GM18867 (cell line): ENCODE results near the gene CNIH3.
A peak's percentile ranks its signal among the peaks of the same experiment; 100 is the strongest.

Experiments
- ATAC-seq: cut with Tn5 transposase; IDR thresholded peaks from one replicate; pipeline ENCODE4 v1.9.1; 2021; ENCODE audit warnings: mild to moderate bottlenecking, moderate library complexity; ENCODE audit not compliant: unreplicated experiment

Gene CNIH3

GRCh38 chr1:224767676-224768075, 151.6 kb downstream of the CNIH3 start:
- ATAC-seq = no peak

GRCh38 chr1:224768971-224769370, 152.9 kb downstream of the CNIH3 start:
- ATAC-seq = no peak

GRCh38 chr1:224769452-224770335, 153.6 kb downstream of the CNIH3 start:
- no peak for ATAC-seq

GRCh38 chr1:224770336-224770693, 154.2 kb downstream of the CNIH3 start:
- ATAC-seq = no peak

GRCh38 chr1:224773646-224774045, 157.5 kb downstream of the CNIH3 start:
- ATAC-seq = no peak

GRCh38 chr1:224774378-224774777, 158.3 kb downstream of the CNIH3 start:
- ATAC-seq = peak; percentile 83

DNA sequence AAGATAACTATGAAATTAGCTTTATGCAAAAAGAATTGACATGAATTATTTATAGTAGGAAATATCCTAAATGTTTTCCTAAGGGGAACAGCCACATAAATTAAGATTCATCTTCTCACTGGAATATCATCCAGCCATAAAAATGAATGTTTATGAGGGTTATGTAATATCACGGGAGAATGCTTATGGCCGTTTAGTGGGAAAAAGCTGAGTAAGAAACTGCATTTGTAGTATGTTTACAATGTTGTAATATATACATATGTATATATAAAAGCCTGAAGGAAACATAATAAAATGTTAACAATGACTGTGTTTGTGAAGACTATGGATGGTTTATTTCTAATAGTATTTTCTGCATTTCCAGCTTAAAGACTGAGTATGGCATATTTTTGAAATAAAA, 161.1 kb downstream of the CNIH3 start:
- ATAC-seq = no peak

DNA sequence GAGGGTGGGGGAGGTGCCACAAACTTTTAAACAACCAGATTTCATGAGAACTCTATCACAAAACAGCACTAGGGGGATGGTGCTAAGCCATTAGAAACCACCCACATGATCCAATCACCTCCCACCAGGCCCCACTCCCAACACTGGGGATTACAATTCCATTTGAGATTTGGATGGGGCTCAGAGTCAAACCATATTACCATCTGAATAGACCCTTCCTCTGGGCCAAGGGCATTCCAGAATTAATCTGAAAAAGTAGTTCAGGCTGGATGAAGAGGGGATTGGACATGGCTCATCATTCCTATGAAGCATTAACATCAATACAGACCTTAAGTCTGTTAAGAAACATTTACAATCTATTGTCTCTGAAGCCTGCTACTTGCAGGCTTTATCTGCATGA, 163.4 kb downstream of the CNIH3 start:
- no peak for ATAC-seq

- no peak for ATAC-seq
Measured at GRCh38 chr1:224780736-224781135, 164.6 kb downstream of the CNIH3 start.

GRCh38 chr1:224781800-224782199, 165.7 kb downstream of the CNIH3 start:
- peak; percentile 73 for ATAC-seq

DNA sequence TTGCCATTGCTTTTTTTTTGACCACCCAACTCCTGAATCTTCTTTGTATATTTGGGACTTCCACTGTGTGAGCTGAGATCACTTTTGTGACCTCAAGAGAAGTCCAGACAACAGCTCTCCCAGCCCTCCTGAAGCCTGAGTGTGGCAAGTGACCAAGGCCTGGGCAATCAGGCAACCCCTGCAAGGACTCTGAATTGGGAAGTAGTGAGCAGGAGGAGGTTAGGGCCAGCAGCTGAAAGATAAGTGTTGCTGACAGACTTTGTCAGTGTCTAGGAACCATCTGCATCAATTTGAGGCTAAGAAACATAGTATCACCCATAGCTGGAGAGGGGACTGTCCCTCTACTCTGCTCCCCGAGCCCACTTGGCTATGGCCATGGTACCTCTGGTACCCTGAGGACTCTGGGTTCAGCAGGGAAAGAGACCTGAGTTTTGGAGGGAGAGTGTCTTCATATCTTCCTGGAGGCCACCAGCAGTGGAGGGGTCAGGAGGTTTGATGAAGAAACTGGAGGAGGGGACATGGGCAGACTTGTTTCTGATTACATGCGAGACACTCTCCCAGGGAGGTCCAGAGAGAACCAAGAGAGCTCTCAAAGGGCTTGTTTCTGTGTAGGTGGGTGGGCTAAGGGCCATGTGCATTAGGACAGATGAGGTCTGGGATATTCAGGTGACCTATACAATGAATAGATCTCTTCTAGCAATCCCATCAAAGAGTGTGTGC, 166.3 kb downstream of the CNIH3 start:
- ATAC-seq = no peak

GRCh38 chr1:224783006-224783651, 167.0 kb downstream of the CNIH3 start:
- ATAC-seq = peak; percentile 58

DNA sequence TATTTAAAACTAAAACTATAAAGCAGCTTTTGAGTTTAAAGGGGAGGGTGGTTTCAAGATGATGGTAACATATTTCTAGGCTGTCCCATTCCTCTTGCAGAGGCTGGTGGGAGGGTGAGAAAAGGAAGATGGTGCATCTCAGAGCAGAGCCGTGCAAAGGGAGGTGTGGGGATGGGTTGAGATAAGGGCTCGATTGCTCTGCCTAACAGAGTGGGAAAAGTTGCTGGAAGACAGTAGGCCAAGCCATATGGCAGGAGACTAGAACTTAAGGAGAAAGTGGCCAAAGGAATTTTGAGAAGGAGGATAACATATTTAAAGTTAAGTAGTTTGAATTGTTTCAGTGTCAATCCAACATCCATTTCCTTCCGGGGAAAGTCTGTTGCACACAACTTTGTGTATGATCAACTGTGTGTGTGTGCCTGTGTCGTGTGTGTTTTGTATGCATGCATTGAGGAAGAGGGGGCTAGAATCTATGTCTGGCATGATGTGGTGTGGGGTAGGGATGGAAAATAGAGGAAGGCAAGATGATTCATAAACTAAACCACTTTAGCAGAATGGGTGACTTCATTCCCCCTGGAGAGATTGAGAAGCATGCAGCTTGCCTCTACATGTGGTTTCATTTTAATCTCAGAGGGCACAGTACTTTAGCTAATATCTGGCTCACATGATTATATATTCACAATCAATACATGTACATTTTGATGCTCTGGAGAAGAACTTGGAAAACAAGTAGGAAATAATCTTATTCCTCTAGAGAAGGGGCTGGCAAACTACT, 168.3 kb downstream of the CNIH3 start:
- no peak for ATAC-seq

- ATAC-seq = no peak
Measured at GRCh38 chr1:224785040-224785328, 168.9 kb downstream of the CNIH3 start.

DNA sequence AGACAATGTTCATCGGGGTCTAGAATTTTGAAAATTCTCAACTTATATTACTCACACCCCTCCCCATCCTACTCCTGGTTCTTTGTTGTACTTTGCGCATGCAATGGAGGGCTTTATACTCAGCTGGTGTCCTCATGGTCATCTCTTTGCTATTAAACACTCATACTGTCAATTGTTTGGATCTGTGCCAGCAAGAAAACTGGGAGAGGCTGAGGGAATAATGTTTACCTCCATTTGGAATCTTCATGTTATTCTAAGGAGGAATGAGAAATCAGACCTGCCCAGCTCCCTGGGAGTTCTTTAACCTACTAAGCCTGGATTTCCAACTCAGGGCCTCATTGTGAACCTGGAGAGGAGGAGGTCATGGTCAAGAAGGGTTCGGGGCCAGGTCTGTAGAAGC, 169.5 kb downstream of the CNIH3 start:
- no peak for ATAC-seq

GRCh38 chr1:224786533-224787250, 170.6 kb downstream of the CNIH3 start:
- ATAC-seq = no peak

- ATAC-seq = no peak
Measured at GRCh38 chr1:224789311-224789710, 173.2 kb downstream of the CNIH3 start.
